ENCODE results near the gene IDH1. TPM values are rescaled to one million over a fixed set of nuclear protein-coding genes. Genes with fewer than 3 reads are reported as not detected.

IDH1 gene
- total and polyA plus RNA-seq, 2 donors (not counting 1 experiment from before 2014, with no cell fraction given), result 13.9 to 41.4 TPM

- DNase-seq (no peak), ATAC-seq (ENCODE audit: low read depth) (no peak)
- H3K4me2 ChIP-seq (replicated peaks; ENCODE audit: low read depth, low read length, poor library complexity, severe bottlenecking), result no peak within 1 kb of the TSS
- no peak within 1 kb of the TSS for H2AFZ ChIP-seq (ENCODE audit: insufficient read depth, low read depth, low read length, poor library complexity, severe bottlenecking)
- no peaks in the 10 kb centered on the region for H3K4me1 ChIP-seq (ENCODE audit: control insufficient read depth in 2 of 2, insufficient read depth in 2 of 2, low read length in 2 of 2)
- no peaks in the 10 kb centered on the region for H3K36me3 ChIP-seq (replicated peaks in 1 of 2; ENCODE audit: control extremely low read depth in 1 of 2, control insufficient read depth in 1 of 2, extremely low read depth in 1 of 2, insufficient read depth in 2 of 2, low read length in 1 of 2)
- ChIA-PET POLR2A (no interaction called here), CTCF (interaction anchor here (0.6 to 2.3 kb wide), 2 partner anchors 14 to 63 kb away, joined by 3 to 12 read pairs; no protein-coding TSS in a partner anchor)
- H3K9ac ChIP-seq (ENCODE audit: low read length), result no peak within 1 kb of the TSS
- no peak within 1 kb of the TSS for H3K4me3 ChIP-seq (ENCODE audit: control extremely low read depth in 1 of 5, extremely low read depth in 1 of 5, insufficient read depth in 1 of 5, low read depth in 2 of 5, low read length in 4 of 5)
- H3K9me3 ChIP-seq (ENCODE audit: control extremely low read depth in 1 of 3, control insufficient read depth in 2 of 3, insufficient read depth in 1 of 3, low read length in 2 of 3), result no peaks in the 10 kb centered on the region
- intact Hi-C loops (cut with micrococcal nuclease), result no loop called here
- no peak for TF ChIP-seq EZH2 (IDR thresholded peaks at IDR 0.05; ENCODE audit: borderline replicate concordance, insufficient read depth, low read depth, low read length, poor library complexity, severe bottlenecking)
- TF ChIP-seq, protein P1, sequence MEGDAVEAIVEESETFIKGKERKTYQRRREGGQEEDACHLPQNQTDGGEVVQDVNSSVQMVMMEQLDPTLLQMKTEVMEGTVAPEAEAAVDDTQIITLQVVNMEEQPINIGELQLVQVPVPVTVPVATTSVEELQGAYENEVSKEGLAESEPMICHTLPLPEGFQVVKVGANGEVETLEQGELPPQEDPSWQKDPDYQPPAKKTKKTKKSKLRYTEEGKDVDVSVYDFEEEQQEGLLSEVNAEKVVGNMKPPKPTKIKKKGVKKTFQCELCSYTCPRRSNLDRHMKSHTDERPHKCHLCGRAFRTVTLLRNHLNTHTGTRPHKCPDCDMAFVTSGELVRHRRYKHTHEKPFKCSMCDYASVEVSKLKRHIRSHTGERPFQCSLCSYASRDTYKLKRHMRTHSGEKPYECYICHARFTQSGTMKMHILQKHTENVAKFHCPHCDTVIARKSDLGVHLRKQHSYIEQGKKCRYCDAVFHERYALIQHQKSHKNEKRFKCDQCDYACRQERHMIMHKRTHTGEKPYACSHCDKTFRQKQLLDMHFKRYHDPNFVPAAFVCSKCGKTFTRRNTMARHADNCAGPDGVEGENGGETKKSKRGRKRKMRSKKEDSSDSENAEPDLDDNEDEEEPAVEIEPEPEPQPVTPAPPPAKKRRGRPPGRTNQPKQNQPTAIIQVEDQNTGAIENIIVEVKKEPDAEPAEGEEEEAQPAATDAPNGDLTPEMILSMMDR (IDR thresholded peaks at IDR 0.05), result no peak
- H3K27me3 ChIP-seq (replicated peaks in 1 of 4; ENCODE audit: control extremely low read depth in 1 of 4, control insufficient read depth in 3 of 4, insufficient read depth in 4 of 4, low read length in 3 of 4), result no peaks in the 10 kb centered on the region
- H3K27ac ChIP-seq (ENCODE audit: low read length in 2 of 2), result no peak within 1 kb of the TSS
- Mint-ChIP-seq H3K9me3 (ENCODE audit: insufficient read depth) (no peaks in the 10 kb centered on the region), H3K4me3 (no peak within 1 kb of the TSS), H3K27ac (no peak within 1 kb of the TSS), H3K4me1 (no peaks in the 10 kb centered on the region), H3K27me3 (peaks cover 9% of the 10 kb centered on the region)
- 100% methylated on average over 7 of the region's 10 CpGs for WGBS (ENCODE audit: insufficient coverage)
- H3K79me2 ChIP-seq (ENCODE audit: control insufficient read depth, insufficient read depth, low read length), result no peaks in the 10 kb centered on the region
- H4K20me1 ChIP-seq (ENCODE audit: control insufficient read depth, insufficient read depth, low read length, poor library complexity, severe bottlenecking), result no peaks in the 10 kb centered on the region
Measured at GRCh38 chr2:208189810-208190503, 64.9 kb downstream of the IDH1 start, which contains the start of gene C2orf80. Gene C2orf80 (minus strand): TSS chr2:208190030. CDS start chr2:208186986, 3,044 bp downstream.

- H3K4me1 Mint-ChIP-seq, result peaks cover 4% of the 10 kb centered on the region
- ATAC-seq (ENCODE audit: low read depth) (no peak), DNase-seq (no peak)
- Histone ChIP-seq H4K20me1 (ENCODE audit: control insufficient read depth, insufficient read depth, low read length, poor library complexity, severe bottlenecking) (no peaks in the 10 kb centered on the region), H3K4me2 (replicated peaks; ENCODE audit: low read depth, low read length, poor library complexity, severe bottlenecking) (no peak overlapping the region), H3K79me2 (ENCODE audit: control insufficient read depth, insufficient read depth, low read length) (no peaks in the 10 kb centered on the region), H3K4me3 (ENCODE audit: control extremely low read depth in 1 of 5, extremely low read depth in 1 of 5, insufficient read depth in 1 of 5, low read depth in 2 of 5, low read length in 4 of 5) (no peak overlapping the region), H3K27me3 (replicated peaks in 1 of 4; ENCODE audit: control extremely low read depth in 1 of 4, control insufficient read depth in 3 of 4, insufficient read depth in 4 of 4, low read length in 3 of 4) (peaks cover 0 to 4% (median 0%) of the 10 kb centered on the region in 4 experiments), H3K9me3 (ENCODE audit: control extremely low read depth in 1 of 3, control insufficient read depth in 2 of 3, insufficient read depth in 1 of 3, low read length in 2 of 3) (no peaks in the 10 kb centered on the region), H2AFZ (ENCODE audit: insufficient read depth, low read depth, low read length, poor library complexity, severe bottlenecking) (no peak overlapping the region), H3K9ac (ENCODE audit: low read length) (no peak overlapping the region), H3K27ac (ENCODE audit: low read length in 2 of 2) (no peak overlapping the region), H3K36me3 (replicated peaks in 1 of 2; ENCODE audit: control extremely low read depth in 1 of 2, control insufficient read depth in 1 of 2, extremely low read depth in 1 of 2, insufficient read depth in 2 of 2, low read length in 1 of 2) (no peaks in the 10 kb centered on the region), H3K4me1 (ENCODE audit: control insufficient read depth in 2 of 2, insufficient read depth in 2 of 2, low read length in 2 of 2) (peaks cover 0 to under 1% of the 10 kb centered on the region in 2 donors)
- POLR2A ChIA-PET, result no interaction called here
- no peaks in the 10 kb centered on the region for H3K9me3 Mint-ChIP-seq (ENCODE audit: insufficient read depth)
- H3K4me3 Mint-ChIP-seq, result no peak overlapping the region
- intact Hi-C loops (cut with micrococcal nuclease), result no loop called here
- no CpG with 5 or more reads among the region's 5 CpGs for WGBS (ENCODE audit: insufficient coverage)
- TF ChIP-seq EZH2 (IDR thresholded peaks at IDR 0.05; ENCODE audit: borderline replicate concordance, insufficient read depth, low read depth, low read length, poor library complexity, severe bottlenecking), result no peak
- TF ChIP-seq, protein P1 (IDR thresholded peaks at IDR 0.05), result no peak
- H3K27me3 Mint-ChIP-seq, result peaks cover 16% of the 10 kb centered on the region
- no peak overlapping the region for H3K27ac Mint-ChIP-seq
- CTCF ChIA-PET, result interaction anchor here (0.6 to 2.3 kb wide), 2 partner anchors 14 to 64 kb away, joined by 3 to 12 read pairs; no protein-coding TSS in a partner anchor
Measured at GRCh38 chr2:208189069-208189809, 65.6 kb downstream of the IDH1 start.

Measured in B cell (primary cell).